ENCODE data around the gene IPPK.

- no peak for TF ChIP-seq CTCF (IDR thresholded peaks at IDR 0.05)
- no peak for TF ChIP-seq POLR2A (IDR thresholded peaks at IDR 0.05)
These were observed 57.1 kb downstream of the IPPK start for GRCh38 chr9:92612816-92613215.

All from tibial nerve (tissue), 3 donors.